ENCODE data around the gene NXNL1. TPM values are rescaled to one million over a fixed set of nuclear protein-coding genes. Genes with fewer than 3 reads are reported as not detected.

Gene NXNL1
- total RNA-seq, 1 experiment from 2014 or later: not detected

GRCh38 chr19:17487284-17488121 is 26.8 kb upstream of the NXNL1 start (continued):
- TF ChIP-seq, protein P1, sequence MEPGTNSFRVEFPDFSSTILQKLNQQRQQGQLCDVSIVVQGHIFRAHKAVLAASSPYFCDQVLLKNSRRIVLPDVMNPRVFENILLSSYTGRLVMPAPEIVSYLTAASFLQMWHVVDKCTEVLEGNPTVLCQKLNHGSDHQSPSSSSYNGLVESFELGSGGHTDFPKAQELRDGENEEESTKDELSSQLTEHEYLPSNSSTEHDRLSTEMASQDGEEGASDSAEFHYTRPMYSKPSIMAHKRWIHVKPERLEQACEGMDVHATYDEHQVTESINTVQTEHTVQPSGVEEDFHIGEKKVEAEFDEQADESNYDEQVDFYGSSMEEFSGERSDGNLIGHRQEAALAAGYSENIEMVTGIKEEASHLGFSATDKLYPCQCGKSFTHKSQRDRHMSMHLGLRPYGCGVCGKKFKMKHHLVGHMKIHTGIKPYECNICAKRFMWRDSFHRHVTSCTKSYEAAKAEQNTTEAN (CRISPR knock-in tag; IDR thresholded peaks at IDR 0.05): no peak

- peaks cover 21% of the 10 kb centered on the region for H3K4me1 Mint-ChIP-seq
- ChIA-PET POLR2A (no interaction called here), CTCF (interaction anchor here (1.5 to 5.5 kb wide), 2 partner anchors 9 to 10 kb away, joined by 5 to 25 read pairs; no protein-coding TSS in a partner anchor)
- no peaks in the 10 kb centered on the region for H3K9me3 Mint-ChIP-seq
- no peak overlapping the region for H3K27ac Mint-ChIP-seq
- no peak overlapping the region for H3K4me3 Mint-ChIP-seq
- H3K27me3 Mint-ChIP-seq (ENCODE audit: low read depth): peaks cover 7% of the 10 kb centered on the region; the same call in 1 of the 2 replicates
- ATAC-seq (no peak), DNase-seq (ENCODE audit: low spot score) (no peak)
- no peaks in the 10 kb centered on the region for H3K36me3 Mint-ChIP-seq
- TF ChIP-seq, protein P2, sequence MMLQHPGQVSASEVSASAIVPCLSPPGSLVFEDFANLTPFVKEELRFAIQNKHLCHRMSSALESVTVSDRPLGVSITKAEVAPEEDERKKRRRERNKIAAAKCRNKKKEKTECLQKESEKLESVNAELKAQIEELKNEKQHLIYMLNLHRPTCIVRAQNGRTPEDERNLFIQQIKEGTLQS (CRISPR knock-in tag; conservative IDR thresholded peaks at IDR 0.05): 0 out of 2 replicates have a peak, but pooled peaks have one; percentile 9
- TF ChIP-seq AFF4 (CRISPR knock-in tag; IDR thresholded peaks at IDR 0.05; ENCODE audit: borderline replicate concordance) (no peak), IRF2 (CRISPR knock-in tag; IDR thresholded peaks at IDR 0.05; ENCODE audit: borderline replicate concordance, low read depth) (no peak)
Observed at GRCh38 chr19:17486545-17487240, 26.0 kb upstream of the NXNL1 start.

- POLR2A ChIA-PET: no interaction called here
- ATAC-seq (no peak), DNase-seq (ENCODE audit: low spot score) (no peak)
- H3K4me1 Mint-ChIP-seq: peaks cover 20% of the 10 kb centered on the region
- H3K9me3 Mint-ChIP-seq: no peaks in the 10 kb centered on the region
- H3K36me3 Mint-ChIP-seq: no peaks in the 10 kb centered on the region
- CTCF ChIA-PET: interaction anchor here (0.6 to 5.5 kb wide), 4 partner anchors 12 to 1189 kb away, joined by 3 to 25 read pairs (median 4); no protein-coding TSS in a partner anchor
- H3K27me3 Mint-ChIP-seq (ENCODE audit: low read depth): peaks cover 7% of the 10 kb centered on the region; the same call in 1 of the 2 replicates
- no peak overlapping the region for H3K4me3 Mint-ChIP-seq
- H3K27ac Mint-ChIP-seq: no peak overlapping the region
- TF ChIP-seq, protein P3, sequence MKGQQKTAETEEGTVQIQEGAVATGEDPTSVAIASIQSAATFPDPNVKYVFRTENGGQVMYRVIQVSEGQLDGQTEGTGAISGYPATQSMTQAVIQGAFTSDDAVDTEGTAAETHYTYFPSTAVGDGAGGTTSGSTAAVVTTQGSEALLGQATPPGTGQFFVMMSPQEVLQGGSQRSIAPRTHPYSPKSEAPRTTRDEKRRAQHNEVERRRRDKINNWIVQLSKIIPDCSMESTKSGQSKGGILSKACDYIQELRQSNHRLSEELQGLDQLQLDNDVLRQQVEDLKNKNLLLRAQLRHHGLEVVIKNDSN (CRISPR knock-in tag; IDR thresholded peaks at IDR 0.05): no peak
- TF ChIP-seq, protein P4, sequence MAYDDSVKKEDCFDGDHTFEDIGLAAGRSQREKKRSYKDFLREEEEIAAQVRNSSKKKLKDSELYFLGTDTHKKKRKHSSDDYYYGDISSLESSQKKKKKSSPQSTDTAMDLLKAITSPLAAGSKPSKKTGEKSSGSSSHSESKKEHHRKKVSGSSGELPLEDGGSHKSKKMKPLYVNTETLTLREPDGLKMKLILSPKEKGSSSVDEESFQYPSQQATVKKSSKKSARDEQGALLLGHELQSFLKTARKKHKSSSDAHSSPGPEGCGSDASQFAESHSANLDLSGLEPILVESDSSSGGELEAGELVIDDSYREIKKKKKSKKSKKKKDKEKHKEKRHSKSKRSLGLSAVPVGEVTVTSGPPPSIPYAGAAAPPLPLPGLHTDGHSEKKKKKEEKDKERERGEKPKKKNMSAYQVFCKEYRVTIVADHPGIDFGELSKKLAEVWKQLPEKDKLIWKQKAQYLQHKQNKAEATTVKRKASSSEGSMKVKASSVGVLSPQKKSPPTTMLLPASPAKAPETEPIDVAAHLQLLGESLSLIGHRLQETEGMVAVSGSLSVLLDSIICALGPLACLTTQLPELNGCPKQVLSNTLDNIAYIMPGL (CRISPR knock-in tag; IDR thresholded peaks at IDR 0.05): no peak
- TF ChIP-seq GTF2I (CRISPR knock-in tag; conservative IDR thresholded peaks at IDR 0.05): no peak
- TF ChIP-seq ZNF396 (CRISPR knock-in tag; IDR thresholded peaks at IDR 0.05; ENCODE audit: borderline replicate concordance): no peak
- TF ChIP-seq, protein P5, sequence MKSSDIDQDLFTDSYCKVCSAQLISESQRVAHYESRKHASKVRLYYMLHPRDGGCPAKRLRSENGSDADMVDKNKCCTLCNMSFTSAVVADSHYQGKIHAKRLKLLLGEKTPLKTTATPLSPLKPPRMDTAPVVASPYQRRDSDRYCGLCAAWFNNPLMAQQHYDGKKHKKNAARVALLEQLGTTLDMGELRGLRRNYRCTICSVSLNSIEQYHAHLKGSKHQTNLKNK (CRISPR knock-in tag; IDR thresholded peaks at IDR 0.05): no peak
- TF ChIP-seq ZNF121 (CRISPR knock-in tag; IDR thresholded peaks at IDR 0.05): no peak
- TF ChIP-seq, protein P6, sequence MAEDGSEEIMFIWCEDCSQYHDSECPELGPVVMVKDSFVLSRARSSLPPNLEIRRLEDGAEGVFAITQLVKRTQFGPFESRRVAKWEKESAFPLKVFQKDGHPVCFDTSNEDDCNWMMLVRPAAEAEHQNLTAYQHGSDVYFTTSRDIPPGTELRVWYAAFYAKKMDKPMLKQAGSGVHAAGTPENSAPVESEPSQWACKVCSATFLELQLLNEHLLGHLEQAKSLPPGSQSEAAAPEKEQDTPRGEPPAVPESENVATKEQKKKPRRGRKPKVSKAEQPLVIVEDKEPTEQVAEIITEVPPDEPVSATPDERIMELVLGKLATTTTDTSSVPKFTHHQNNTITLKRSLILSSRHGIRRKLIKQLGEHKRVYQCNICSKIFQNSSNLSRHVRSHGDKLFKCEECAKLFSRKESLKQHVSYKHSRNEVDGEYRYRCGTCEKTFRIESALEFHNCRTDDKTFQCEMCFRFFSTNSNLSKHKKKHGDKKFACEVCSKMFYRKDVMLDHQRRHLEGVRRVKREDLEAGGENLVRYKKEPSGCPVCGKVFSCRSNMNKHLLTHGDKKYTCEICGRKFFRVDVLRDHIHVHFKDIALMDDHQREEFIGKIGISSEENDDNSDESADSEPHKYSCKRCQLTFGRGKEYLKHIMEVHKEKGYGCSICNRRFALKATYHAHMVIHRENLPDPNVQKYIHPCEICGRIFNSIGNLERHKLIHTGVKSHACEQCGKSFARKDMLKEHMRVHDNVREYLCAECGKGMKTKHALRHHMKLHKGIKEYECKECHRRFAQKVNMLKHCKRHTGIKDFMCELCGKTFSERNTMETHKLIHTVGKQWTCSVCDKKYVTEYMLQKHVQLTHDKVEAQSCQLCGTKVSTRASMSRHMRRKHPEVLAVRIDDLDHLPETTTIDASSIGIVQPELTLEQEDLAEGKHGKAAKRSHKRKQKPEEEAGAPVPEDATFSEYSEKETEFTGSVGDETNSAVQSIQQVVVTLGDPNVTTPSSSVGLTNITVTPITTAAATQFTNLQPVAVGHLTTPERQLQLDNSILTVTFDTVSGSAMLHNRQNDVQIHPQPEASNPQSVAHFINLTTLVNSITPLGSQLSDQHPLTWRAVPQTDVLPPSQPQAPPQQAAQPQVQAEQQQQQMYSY (CRISPR knock-in tag; IDR thresholded peaks at IDR 0.05): no peak
- TF ChIP-seq, protein P2 (CRISPR knock-in tag; conservative IDR thresholded peaks at IDR 0.05): no peak
- TF ChIP-seq, protein P7, sequence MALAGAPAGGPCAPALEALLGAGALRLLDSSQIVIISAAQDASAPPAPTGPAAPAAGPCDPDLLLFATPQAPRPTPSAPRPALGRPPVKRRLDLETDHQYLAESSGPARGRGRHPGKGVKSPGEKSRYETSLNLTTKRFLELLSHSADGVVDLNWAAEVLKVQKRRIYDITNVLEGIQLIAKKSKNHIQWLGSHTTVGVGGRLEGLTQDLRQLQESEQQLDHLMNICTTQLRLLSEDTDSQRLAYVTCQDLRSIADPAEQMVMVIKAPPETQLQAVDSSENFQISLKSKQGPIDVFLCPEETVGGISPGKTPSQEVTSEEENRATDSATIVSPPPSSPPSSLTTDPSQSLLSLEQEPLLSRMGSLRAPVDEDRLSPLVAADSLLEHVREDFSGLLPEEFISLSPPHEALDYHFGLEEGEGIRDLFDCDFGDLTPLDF (CRISPR knock-in tag; IDR thresholded peaks at IDR 0.05): no peak
- TF ChIP-seq ETV6 (CRISPR knock-in tag; IDR thresholded peaks at IDR 0.05): no peak
- no peak for TF ChIP-seq SMAD4 (CRISPR knock-in tag; IDR thresholded peaks at IDR 0.05)
Observed at GRCh38 chr19:17484520-17485185, 23.9 kb upstream of the NXNL1 start.
